Measurements from ENCODE around the gene XRN2.

DNA sequence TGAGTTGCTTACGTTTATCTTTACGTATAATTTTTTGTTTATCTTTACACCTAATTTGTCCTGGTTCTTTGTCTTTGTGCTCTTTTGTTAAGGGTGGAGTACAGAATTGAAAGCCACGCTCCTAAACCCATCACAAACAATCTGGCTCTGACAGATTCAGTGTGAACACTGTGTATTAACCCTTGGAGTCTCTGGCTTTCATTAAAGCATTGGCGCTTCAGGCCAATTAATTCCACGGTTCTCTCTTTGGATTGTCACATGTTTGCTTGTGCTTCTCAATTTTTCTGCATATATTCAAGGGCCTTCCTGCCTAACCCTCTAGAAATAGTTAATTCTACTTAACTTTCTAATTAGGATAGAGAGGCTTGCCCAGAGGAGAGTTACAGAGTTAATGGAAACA lies 55.6 kb downstream of the XRN2 start:
- TF ChIP-seq, protein P1, sequence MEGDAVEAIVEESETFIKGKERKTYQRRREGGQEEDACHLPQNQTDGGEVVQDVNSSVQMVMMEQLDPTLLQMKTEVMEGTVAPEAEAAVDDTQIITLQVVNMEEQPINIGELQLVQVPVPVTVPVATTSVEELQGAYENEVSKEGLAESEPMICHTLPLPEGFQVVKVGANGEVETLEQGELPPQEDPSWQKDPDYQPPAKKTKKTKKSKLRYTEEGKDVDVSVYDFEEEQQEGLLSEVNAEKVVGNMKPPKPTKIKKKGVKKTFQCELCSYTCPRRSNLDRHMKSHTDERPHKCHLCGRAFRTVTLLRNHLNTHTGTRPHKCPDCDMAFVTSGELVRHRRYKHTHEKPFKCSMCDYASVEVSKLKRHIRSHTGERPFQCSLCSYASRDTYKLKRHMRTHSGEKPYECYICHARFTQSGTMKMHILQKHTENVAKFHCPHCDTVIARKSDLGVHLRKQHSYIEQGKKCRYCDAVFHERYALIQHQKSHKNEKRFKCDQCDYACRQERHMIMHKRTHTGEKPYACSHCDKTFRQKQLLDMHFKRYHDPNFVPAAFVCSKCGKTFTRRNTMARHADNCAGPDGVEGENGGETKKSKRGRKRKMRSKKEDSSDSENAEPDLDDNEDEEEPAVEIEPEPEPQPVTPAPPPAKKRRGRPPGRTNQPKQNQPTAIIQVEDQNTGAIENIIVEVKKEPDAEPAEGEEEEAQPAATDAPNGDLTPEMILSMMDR (IDR thresholded peaks at IDR 0.05; ENCODE audit: poor library complexity, severe bottlenecking), result no peak
- TF ChIP-seq POLR2AphosphoS5 (IDR thresholded peaks at IDR 0.05) (no peak), EZH2 (IDR thresholded peaks at IDR 0.05; ENCODE audit: borderline replicate concordance, insufficient read depth, low read length, poor library complexity, severe bottlenecking) (no peak)

Measured in neural cell (in vitro differentiated cells).